HG02798 (cell line): Measurements from ENCODE around the gene MYH6.
"Not testable (repeated sequence)": the region's sequence is repeated elsewhere in the genome, so short reads cannot be mapped to it uniquely, and the experiment has no call there.

Experiments
- ATAC-seq: cut with Tn5 transposase; IDR thresholded peaks from one replicate; pipeline ENCODE4 v1.9.1; 2021; ENCODE audit warnings: mild to moderate bottlenecking; ENCODE audit not compliant: unreplicated experiment, poor library complexity

MYH6 gene

DNA sequence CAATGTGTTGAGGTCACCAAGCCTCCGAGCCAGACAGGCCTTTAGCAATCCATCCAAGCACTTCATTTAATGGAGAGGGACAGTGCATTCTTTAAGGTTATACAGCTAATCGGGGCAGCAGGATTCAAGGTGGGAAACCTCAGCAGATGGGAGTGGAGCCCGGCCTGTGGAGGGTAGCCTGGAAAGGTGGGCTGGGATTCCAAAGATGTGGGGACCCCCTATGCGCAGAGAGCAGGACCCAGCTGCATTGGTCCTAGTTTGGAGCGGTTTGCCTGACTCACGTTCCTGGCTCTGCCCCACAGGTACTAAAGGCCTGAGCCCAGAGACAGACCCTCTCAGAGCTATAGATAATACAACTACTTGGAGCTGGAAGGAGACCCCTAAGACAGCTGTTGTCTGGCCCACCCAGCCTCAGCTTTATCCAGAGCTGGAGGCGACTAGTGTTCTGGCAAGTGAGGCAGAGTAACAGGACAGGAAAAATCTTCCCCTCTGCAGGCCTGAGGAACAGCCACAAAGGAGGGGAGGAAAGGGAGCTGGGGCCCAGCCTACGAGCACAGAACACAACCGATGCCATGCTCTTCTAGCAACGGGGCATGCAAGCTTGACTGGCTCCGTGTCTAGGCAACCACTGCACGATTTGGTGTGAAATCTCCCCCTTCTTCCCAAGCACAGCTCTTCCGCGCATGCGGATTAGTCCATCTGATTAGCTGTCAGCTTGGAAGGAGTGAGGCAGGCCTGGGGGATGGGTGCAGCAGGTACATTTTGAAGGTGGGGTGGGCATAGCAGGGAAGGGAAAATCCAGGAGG, 28.5 kb upstream of the MYH6 start:
- no peak for ATAC-seq

DNA sequence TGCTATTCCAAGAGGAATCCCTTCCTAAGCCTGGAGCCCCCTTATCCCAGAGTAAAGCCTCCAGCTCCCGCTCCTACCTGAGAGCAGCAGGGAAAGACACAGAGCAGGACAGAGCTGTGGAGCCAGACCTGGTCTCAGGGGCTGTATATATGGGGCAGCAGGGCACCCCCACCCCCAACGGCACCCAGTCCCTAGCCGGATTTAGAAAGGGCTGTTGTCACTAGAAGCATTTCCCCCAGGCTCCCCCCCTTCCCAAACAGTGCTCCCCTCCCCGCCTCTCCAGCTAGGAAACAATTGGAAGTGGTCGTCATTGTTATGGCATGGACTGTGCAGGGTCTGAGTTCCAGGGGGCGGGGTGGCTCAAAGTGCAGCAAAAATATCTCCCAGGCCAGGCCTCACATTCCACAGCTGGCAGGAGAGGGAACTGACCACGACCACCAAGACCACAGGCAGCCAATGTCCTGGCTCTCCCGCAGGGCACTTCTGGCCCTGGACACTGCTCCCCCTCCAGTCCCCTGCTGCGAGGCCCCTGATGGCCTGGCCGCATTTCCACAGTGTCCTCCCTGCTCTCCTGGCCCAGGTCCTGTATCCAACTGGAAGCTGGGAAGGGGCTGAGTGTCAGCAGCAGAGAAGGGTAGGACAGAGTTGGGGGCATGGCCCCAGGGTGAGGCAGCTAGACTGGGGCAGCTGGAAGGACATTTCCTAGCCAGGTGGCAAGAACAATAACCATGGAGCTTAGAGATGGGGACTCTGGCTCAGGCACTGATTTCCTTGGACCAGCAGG, 27.7 kb upstream of the MYH6 start, which contains the start of gene MYH7:
Gene MYH7, minus strand, starts transcription at position 118 of the 784 bp plus-strand sequence. CDS start 1,928 bp downstream, outside the sequence.
- ATAC-seq = no peak

DNA sequence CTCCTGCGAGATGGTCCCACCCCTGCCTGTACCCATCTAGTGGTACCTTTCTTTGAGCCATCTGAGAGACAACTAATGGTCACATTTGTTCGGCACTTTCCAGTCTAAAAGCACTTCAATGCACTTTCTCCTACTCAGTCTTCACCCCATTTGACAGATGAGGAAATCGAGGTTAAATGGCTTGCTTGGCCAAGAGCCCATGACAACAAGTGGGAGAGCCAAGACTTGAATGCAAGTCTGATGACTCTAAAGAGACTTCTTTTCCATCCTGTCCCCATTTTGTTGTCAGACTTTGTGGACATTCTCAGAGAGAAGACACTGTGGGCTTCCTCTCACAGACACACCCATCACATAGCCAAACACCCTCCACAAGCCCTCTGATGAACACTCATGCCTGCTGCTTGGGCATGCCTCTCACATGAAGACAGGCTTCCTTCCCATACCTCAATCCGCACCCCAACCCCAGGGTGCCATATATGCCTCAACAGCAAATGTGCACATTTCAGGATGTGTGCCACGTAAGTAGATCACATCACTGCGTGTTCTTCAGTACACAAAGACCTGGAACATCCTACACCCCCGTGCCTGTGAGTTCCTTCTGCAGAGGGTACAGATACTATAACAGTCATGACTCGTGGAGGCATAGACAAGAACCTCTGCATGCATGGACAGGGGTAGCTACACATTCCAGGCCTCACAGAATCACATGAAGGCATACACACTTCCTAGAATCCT, 26.6 kb upstream of the MYH6 start:
- ATAC-seq = no peak

DNA sequence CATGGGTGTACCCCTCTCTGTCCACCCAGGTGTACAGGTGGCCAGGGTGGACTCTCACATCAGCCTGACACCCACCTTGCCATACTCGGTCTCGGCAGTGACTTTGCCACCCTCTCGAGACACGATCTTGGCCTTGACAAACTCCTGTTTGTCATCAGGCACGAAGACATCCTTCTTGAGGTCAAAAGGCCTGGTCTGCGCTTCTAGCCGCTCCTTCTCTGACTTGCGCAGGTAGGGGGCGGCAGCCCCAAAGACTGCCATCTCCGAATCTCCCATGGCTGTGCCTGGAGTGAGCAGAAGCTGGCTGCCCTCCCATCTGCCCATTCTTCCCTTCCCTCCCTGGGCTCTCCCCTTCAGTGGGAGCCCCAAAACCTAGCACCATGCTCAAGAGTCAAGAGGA, 25.4 kb upstream of the MYH6 start:
- ATAC-seq = no peak

DNA sequence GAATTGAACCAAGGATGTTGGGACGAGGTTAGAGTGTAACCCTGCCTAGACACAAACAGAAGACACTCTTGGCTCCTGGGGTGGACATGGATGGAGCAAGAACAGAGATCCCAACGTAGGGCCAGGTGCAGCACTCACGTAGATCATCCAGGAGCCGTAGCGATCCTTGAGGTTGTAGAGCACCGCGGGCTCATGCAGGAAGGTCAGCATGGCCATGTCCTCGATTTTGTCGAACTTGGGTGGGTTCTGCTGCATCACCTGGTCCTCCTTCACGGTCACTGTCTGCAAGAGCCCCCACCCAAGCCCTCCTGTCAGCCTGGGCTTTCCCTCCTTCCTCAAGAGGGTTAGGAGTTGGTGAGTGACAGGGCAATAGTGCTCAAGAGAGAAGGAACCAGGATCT, 24.9 kb upstream of the MYH6 start:
- ATAC-seq = no peak

DNA sequence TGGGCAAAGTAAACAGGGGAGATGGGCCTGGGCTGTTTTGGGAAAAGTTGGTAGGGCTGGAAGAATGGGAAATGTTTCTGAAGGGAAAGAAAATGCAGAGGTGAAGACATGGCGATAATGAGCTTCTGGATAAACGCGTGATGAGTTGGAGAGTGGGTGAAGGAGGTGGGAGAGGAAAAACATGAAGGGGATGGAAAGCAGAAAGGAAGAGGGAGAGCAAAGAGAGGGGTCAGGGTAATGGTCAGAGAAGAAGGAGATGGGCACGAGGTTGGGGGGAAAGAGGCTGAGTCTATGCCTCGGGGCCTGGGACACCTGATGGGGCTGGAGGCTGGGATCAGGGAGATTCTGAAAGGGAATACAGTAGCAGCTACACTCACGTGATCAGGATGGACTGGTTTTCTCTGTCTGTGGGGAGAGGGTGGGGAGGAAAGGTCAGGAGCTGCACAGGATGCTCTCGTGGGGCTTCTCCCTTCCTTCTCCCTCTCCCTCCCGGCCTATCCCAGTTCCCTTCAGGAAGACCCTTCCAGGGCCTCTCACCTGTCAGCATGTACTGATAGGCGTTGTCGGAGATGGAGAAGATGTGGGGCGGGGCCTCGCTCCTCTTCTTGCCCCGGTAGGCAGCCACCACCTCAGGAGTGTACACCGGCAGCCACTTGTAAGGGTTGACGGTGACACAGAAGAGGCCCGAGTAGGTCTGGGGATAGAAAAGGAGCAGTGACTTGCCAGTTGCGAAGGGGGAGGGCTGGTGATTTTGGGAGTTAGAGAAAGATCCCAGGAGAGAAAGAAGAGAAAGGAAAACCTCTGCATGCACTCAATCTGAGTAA, 24.2 kb upstream of the MYH6 start:
- ATAC-seq = no peak

DNA sequence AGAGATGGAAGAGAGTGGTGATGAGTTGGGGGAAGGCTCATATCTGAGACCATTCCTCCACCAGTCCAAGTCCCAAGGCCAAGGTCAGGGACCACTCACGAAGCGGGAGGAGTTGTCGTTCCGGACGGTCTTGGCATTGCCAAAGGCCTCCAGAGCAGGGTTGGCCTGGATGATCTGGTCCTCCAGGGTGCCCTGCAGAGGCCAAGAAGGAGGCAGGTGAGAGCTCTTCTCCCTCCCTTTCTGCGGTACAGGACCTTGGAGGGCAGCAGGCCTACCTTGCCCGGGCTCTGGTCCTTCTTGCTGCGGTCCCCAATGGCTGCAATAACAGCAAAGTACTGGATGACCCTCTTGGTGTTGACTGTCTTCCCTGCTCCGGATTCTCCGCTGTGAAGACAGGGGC, 23.4 kb upstream of the MYH6 start:
- no peak for ATAC-seq

DNA sequence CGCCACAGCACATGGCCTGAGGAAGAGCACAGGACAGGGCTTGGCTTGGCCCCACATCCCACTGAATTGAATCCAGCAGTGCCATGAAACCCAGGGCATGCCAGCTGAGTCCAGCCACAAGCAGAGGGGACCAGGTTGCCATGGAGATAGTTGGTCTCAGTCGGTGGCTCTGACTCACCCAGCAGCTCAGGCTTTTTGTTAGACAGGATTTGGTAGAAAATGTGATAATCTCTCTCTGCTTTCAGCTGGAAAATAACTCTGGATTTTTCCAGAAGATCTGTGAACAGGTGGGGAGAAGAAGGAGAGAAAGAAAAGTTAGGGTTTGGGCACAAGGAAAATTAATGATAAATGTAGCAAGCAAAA, 22.6 kb upstream of the MYH6 start:
- ATAC-seq = no peak

DNA sequence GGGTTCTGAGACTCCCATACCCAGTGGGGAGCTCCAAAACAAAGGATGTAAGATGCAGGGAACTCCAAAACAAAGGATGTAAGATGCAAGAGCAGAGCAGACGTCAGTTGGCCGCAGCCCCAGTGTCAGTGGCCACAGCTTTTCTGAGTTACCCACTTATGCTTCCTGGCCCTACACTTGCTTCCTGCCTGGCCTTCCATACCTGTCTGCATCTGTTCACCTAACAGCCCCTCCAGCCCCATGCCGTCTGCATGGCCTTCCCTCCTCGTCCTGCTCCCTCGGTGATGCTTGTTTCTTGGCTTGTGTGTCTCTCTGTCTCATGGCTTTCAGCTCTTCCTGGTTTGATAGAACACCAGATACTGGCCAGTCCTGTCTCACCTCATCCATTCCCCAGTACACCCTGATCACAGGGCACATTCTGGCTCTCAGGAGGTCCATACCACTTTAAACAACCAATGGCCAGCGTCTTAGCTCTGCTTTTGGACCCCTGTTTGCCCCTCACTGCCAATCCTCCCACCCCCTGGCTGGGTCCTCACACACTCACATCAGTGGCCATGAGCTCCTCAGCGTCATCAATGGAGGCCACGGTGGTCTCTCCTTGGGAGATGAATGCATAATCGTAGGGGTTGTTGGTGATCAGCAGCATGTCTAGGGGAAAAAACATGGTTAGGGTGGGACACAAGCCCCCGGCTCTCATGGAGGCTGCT, 22.1 kb upstream of the MYH6 start:
- no peak for ATAC-seq

DNA sequence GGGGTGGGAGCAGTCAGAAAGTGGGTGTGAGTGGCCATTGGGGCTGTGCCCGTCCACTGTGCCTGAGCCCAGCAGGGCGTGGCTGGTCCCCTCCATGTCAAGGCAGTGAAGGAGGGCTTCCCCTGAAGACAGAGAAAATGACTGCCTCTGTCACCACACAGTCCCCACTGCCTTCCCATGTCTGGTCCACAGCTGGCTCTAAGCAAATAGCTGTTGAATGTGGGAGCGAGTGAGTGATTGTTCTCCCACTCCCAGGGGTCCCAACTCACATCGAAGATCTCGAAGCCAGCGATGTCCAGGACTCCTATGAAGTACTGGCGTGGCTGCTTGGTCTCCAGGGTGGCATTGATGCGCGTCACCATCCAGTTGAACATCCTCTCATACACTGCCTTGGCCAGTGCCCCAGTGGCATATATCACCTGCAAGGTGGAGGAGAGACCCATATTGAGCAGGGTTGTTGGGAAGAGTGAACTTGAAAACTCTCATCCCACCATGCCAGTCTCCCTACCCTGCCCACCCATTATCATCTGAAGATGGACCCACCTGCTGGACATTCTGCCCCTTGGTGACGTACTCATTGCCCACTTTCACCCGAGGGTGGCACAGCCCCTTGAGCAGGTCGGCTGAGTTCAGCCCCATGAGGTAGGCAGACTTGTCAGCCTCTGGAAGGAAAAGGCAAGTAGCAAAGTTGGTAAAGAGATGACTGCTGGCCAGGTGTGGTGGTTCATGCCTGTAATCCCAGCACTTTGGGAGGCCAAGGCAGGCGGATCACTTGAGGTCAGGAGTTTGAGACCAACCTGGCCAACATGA, 20.8 kb upstream of the MYH6 start:
- ATAC-seq = no peak

DNA sequence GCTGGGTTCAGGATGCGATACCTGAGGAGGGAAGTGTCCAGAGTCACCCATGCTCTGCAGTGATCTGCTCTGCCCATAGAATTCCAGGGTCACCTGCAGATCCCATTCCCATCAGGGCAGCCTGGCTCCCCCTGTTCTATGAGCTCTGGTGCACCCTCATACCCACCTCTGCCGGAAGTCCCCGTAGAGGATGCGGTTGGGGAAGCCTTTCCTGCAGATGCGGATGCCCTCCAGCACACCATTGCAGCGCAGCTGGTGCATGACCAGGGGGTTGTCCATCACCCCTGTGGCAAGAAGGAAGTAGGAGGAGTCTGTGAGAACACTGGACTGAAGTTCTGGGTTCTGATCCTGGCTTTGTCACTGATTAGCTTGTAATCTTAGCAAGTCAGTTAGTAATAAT, 17.7 kb upstream of the MYH6 start:
- ATAC-seq = not testable (repeated sequence)

DNA sequence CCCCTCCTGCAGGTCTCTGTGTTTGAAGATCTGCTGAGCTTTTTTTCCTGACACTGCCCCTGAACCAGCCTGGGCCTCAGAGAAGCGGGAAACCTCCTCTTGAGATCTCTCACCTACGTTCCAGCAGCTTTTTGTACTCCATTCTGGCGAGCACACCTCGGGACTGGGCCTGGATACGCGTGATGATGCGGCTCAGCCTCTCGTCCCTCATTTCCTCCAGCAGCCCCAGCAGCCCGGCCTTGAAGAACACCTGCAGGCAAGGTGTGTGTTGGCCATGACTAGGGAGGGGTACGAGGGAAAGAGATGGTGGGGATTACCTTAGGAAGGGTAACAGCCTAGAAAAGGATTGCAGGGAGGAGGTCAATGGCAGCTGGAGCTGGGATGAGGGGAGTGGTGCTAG, 17.1 kb upstream of the MYH6 start:
- ATAC-seq = no peak

DNA sequence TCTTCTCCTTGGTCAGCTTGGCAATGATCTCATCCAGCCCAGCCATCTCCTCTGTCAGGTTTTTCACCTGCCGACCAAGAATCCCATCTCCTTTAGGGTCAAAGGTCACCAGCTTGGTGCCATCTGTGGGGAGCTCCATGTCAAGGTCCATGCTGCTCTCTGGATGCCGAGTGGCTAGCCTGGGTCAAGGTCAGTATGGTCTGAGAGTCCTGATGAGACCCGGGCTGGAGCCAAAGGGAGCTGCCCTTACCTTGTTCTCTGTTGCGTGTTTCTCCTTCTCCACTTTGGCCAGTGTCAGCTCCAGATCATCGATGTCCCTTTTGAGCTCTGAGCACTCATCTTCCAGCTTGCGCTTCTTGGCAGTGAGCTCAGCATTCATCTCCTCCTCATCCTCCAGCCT, 15.6 kb upstream of the MYH6 start:
- no peak for ATAC-seq

DNA sequence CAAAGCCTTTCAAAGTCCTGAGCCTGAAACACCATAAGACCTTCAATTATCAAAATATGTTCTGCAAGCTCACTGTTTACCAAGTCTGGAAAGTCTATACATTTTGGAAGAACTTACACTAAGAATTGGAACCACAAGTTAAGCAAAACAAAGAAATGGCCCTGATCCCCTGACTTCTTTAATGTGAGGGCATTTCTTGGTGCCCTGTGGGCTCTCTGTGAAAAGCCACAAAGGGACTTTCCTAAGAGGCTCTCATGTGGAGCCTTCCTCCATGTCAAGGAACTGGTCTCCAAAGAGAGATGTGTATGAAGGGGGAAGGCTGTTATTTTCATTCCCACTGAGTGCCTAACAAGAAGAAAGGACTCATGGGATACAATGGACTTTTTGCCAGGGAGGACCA, 13.5 kb upstream of the MYH6 start:
- ATAC-seq = no peak

DNA sequence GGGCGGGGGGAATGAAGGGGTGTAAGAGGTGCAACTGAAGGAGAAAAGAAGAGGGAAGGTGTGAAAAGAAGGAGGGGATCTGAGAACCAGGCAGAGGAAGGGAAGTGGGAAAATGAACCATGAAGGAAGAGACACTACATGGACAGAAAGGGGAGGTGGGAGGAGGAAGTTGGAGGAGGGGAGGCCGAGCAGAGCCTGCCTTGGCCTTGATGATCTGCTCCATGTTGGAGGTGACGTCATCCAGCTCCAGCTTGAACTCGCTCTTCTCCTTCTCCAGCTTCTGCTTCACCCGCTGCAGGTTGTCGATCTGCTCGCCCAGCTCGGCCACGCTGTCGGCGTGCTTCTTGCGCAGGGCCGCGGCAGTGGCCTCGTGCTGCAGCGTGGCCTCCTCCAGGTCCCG, 11.6 kb upstream of the MYH6 start:
- ATAC-seq = not testable (repeated sequence)

DNA sequence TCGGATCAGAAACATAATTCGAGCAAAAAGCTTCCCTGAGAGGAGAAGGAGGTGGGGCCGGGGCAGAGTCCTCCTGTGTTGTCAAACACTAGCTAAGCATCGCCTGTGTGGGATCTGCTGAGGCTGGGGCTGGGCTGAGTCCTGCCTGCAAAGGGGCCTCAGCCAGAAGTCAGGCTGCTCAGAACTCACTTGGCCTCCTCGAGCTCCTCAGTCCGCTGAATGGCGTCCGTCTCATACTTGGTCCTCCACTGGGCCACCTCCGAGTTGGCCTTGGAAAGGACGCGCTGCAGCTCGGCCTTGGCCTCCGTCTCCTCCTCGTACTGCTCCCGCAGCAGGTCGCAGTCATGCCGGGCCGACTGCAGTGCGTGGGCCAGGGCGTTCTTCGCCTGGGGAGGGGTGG, 9.9 kb upstream of the MYH6 start:
- ATAC-seq = no peak

DNA sequence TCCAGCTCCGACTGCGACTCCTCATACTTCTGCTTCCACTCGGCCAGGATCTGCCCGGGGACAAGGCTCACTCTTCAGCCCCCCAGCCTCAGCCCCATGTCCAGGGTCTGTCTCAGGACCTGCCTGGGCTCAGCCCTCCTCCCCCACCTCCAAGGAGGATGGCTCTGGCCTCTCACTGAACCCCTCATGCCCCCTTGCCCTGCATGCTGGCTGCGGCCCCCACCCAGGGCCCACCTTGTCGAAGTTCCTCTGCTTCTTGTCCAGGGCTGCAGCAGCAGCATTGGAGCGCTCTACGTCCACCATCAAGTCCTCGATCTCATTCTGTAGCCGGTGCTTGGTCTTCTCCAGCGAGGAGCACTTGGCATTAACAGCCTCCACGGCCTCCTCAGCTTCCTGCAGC, 9.2 kb upstream of the MYH6 start:
- not testable (repeated sequence) for ATAC-seq

DNA sequence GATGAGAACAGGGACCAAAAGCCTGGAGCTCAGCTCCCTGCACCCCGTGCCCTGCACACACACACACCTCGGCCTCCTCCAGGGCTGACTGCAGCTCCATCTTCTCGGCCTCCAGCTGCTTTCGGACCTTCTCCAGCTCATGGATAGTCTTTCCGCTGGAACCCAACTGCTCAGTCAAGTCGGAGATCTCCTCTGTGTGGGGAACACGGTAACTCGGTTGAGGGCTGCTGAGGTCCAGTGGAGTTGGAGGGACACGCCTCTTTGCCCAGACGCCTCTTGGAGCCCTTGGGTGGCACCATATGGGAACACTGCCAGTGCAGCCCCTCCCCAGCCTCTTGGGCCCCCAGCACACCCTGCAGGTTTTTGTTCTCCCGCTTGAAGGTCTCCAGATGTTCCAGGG, 8.7 kb upstream of the MYH6 start:
- no peak for ATAC-seq
